Right ventricle myocardium superior (tissue), 1 donor: ENCODE data around the gene TAS2R14. TPM values are rescaled to one million over a fixed set of nuclear protein-coding genes. Genes with fewer than 3 reads are reported as not detected.

Experiments used
- ATAC-seq: fragments of 200-7000 bp; cut with Tn5 transposase; one replicate; pipeline ENCODE4 v1.9.1; 2020; ENCODE audit warnings: mild to moderate bottlenecking; ENCODE audit not compliant: poor library complexity
- DNase-seq: peaks from one replicate; pipeline ENCODE4 v3.0.0-alpha.2; 2020
- intact Hi-C: fragments of 100-400 bp; cut with DNase I; formaldehyde crosslinking; loops from one replicate; pipeline ENCODE4 v1.11.2; 2022
- long read RNA-seq: library from polyadenylated mRNA; unstranded; transcript quantifications from one replicate; pipeline ENCODE4 v2.0.0, GENCODE V29; 2021
- total RNA-seq: library from RNA; stranded (reverse); fragmentation: NEBNext Ultra II Directional; extraction: Animal tissue kit (Norgen Biotek cat#: 25700); gene quantifications from one replicate; pipeline ENCODE4 v1.2.1, GENCODE V29; 2021
- donor health status: DM: no; HTN: yes; CAD: no; lungs with severe emphysema.

The TAS2R14 gene, protein sequence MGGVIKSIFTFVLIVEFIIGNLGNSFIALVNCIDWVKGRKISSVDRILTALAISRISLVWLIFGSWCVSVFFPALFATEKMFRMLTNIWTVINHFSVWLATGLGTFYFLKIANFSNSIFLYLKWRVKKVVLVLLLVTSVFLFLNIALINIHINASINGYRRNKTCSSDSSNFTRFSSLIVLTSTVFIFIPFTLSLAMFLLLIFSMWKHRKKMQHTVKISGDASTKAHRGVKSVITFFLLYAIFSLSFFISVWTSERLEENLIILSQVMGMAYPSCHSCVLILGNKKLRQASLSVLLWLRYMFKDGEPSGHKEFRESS
- 0.75 TPM for total RNA-seq
- long read RNA-seq, partial matches to known transcripts, result 0 of 1 reads
- long read RNA-seq, other reads (novel, unspliced or antisense), result 1 of 1 reads

DNA sequence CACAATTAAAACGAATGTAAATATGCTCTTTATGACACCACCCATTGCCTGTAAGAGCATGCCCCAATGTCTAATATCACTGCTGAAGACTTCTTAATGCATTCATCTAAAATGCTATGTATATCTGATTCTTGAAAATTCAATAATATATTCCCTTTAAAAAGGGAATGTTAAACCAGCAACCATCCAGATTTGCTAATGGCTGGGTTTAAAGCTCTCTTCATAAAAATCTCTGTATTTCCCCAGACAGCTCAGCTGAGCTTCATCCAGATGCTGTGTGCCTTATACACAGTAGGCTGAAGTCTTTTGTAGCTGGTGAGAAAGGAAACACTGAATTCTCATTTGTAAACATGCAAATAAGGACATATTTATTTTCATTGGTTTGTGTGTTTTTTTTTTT lies at the start of gene TAS2R14:
TSS of gene TAS2R14 (minus strand) at position 101 of the 400 bp plus-strand sequence. CDS start at position 45, 56 bp downstream.
- no peak for ATAC-seq
- DNase-seq, result no peak
- intact Hi-C loops, result no loop called here

DNA sequence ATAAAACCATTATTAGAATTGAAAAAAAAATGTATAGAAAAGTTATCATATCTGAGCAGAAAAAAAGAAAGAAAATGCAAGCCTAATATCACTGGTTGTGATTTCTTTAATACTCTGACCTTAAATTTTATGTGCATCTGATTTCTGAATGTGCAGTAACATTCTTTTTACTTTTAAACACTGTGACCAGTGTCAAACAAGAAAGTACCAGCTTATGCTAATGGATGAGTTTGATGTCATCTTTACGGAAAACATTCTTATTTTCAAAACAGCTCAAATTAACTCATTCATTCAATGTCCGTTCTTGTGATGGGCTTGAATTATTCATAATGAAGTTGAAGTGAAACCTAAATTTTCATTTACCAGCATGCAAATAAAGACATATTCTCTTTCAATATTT lies 47.7 kb upstream of the TAS2R14 start, which contains the start of gene TAS2R50:
TSS of gene TAS2R50 (minus strand) at position 101 of the 400 bp plus-strand sequence. CDS start at position 49, 52 bp downstream.
- no peak for DNase-seq
- ATAC-seq, result no peak
- intact Hi-C loops, result no loop called here

DNA sequence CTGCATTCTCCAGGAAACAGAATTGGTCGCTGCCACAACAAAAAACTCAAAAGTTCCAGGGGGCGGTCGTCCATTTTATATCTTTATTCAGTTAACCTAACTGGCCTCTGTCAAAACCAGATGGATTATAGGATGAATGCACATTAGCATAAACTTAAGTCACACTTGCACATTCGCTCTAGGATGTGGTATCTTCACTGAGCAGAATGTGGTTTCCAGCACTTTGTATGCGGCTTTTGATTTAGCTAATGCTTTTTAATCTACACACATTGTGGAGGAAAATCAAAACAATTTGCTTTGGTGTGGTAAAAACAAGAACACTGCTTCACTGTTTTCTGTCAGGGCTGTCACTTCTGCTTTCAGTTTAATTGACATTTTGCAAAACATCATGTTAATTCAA lies 43.2 kb upstream of the TAS2R14 start:
- no peak for ATAC-seq
- no peak for DNase-seq
- intact Hi-C loops, result no loop called here

DNA sequence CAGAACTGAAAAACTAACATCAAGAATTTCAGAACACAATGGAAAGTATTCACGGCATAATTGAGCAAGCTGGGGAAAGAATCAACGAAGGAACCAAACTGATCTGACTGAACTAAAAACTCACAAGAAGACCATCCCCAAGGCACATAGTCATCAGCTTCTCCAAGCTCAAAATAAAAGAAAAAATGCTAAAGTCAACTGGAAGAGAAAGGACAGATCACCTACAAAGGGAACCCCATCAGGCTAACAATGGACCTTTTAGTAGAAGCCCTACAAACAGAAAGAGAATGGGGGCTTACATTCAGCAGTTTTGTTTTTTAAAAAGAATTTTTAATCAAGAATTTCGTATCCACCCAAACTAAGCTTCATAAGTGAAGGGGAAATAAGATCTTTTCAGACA lies 35.9 kb upstream of the TAS2R14 start:
- intact Hi-C loops, result no loop called here
- ATAC-seq (no peak), DNase-seq (no peak)

DNA sequence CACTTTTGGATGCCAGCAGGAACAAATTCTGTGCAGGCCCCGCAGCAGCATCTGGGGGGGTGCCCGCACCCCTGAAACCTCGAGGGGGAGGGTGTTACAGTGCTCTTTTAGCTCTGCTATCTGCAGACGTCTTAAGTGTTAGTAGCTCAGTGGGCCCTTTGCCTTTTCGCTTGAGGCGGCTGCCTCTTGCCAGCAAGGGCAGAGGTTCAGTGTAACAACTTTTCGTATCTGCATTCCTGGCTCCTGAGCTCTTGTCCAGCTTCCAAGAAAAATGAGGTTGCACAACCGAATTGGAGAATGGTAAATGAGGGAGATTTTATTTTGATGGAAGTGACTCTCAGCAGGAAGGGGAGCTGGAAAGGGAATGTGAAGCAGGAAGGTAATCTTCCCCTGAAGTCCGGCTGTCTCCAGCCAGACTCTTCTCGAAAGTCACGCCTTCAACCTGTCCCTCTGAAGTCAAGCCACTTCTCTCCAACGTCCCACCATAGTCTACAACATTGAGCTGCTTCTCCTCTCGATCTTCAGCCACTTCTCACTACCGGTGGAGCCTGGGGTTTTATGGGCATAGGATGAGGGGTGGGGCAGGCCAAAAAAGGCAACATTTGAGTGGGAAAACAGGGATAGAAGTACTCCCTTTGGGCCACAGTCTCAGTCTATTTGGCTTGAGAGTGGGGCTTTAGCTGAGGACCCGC lies 29.8 kb upstream of the TAS2R14 start:
- ATAC-seq, result peak; percentile 94
- intact Hi-C loops, result no loop called here
- peak; percentile 45 for DNase-seq

DNA sequence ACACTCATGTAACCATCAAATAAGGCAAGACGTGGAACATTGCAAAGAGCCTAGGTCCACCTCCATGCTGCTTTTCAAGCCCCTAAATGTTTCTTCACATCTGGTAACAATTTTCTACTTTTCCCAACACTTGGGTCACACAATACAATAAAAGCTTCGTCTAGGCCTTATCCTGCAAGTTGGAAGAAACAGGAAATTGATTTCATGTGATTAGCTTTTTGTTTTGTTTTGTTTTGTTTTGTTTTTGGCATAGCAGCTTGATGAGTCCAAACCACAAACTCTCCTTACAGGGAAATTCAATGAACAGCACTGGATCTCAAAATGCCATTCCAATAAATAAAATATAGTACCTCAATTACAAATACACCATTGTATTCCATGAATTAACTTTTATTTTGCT lies 28.3 kb upstream of the TAS2R14 start:
- DNase-seq (no peak), ATAC-seq (no peak)
- intact Hi-C loops, result no loop called here

DNA sequence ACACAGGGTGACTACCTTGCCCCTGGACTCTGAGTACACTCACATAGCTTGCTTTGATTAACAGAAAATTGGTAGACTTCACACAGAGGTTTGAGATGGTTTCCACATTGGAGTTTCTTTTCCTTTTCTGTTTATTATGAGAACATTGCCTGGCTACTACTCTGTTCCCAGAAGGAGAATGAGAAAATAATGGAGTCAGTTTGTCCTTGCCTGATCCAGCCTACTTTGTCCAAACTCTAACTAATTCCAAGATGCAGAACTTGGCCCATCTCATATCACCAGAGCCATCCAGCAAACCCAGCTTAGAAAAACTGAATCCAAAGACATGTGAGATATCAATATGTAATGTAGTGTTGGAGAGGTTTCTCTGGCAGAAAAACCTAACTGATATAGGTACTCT lies 27.3 kb upstream of the TAS2R14 start:
- intact Hi-C loops, result no loop called here
- DNase-seq, result no peak
- ATAC-seq, result no peak

DNA sequence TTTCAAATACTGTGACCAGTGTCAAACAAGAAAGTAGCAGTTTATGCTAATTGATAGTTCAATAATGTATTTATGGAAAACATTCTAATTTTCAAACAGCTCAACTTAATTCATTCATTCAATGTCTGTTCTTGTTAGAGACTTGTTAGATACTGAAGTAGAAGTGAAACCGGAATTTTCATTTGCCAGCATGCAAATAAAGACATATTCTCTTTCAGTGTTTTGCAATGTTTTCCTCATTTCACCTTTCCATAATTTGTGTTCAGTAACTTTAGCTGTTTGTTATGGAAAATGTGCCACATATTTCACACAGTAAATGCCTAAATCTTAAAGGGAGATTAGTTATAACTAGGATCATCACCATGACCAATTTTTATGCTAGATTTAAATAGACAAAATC lies 26.4 kb upstream of the TAS2R14 start:
- intact Hi-C loops, result no loop called here
- DNase-seq (no peak), ATAC-seq (no peak)

DNA sequence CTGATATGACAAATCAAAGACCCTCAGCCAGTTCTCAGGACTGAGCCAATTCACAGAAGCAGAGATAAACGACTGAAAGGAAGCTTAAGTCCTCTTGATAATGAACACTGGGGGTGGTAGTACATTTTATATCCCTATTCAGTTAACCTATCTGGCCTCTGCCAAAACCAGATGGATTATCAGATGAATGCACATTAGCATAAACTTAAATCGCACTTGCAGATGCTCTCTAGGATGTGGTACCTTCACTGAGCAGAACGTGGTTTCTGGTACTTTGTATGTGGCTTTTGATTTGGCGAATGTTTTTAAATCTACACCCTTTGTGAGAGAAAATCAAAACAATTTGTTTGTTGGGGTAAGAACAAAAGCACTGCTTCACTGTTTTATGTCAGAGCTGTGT lies 21.1 kb upstream of the TAS2R14 start:
- ATAC-seq, result no peak
- no peak for DNase-seq
- intact Hi-C loops, result no loop called here

DNA sequence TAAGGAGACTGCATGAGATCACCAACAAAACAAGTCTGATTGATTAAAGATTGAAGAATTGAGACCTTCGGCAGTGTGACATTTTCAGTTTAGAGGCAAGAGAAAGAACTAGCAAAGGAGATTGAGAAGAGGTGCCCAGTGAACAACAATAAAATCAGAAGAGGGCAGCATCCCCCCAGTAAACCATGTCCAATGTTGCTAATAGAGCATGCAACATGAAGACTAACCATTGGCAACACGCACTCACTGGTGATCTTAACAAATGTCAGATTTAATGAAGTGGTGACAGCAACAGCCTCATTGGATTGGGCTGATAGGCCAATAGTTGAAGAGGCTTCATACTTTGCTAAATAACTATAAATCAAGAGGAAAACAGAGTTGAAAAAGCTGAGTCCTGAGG lies 20.7 kb upstream of the TAS2R14 start:
- intact Hi-C loops, result no loop called here
- DNase-seq, result no peak
- ATAC-seq, result peak; percentile 62

DNA sequence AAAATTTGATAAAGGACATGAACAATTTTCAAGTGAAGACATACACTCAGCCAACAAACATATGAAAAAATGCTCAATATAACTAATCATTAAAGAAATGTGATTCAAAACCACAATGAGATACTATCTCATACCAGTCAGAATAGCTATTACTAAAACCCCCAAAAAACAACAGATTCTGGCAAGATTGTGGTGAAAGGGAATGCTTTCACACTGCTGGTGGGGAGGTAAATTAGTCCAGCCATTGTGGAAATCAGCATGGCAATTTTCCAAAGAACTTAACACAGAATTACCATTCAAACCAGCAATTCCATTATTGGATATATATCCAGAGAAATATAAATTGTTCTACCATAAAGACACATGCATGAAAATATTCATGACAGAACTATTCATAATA lies 18.7 kb upstream of the TAS2R14 start:
- DNase-seq (no peak), ATAC-seq (no peak)
- intact Hi-C loops, result no loop called here

DNA sequence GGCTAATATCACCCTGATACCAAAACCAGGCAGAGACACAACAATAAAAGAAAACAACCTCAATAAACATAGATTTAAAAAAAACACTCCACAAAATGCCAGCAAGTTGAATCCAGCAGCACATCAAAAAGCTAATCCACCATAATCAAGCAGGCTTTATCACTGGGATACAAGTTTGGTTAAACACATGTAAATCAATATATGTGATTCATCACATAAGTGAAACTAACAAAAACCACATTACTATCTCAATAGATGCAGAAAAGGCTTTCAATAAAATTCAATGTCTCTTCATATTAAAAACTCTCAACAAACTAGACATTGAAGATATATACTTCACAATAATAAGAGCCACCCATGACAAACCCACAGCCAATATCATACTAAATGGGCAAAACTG lies 17.0 kb upstream of the TAS2R14 start:
- intact Hi-C loops, result no loop called here
- ATAC-seq, result no peak
- DNase-seq, result no peak

DNA sequence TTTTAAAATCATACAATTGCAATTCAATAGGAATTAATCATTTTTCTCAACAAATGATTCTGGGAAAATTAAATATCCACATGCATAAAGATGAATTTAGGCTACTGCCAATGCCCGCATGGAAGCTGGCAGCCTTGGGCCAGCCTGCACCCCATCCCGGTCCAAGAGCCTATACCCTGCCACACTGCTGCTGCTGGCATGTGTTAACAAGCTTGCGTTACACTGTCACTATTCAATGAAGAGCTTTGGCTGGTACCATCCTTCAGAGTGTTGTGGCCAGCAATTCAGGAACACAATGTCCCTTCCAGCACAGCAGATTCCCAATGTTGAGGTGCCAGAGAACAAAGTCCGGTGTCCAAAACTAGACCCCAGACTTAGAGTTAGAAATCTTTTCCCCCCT lies 13.6 kb upstream of the TAS2R14 start:
- intact Hi-C loops, result no loop called here

DNA sequence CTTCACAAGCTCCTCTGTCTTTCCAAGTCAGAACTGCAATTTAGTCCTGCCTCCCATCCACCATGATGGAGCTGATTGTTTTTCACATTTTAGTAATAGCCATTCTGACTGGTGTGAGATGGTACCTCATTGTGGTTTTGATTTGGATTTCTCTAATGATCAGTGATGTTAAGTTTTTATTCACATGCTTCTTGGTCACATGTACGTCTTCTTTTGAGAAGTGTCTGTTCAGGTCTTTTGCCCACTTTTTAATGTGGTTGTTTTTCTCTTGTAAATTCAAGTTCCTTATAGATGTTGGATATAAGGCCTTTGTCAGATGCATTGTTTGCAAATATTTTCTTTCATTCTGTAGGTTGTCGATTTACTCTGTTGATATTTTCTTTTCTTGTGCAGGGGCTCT lies 4.1 kb upstream of the TAS2R14 start:
- ATAC-seq, result no peak
- no peak for DNase-seq
- intact Hi-C loops, result no loop called here

More for the DNA sequence above, 13.6 kb upstream of the TAS2R14 start:
- DNase-seq (peak; percentile 44), ATAC-seq (peak; percentile 99)

DNA sequence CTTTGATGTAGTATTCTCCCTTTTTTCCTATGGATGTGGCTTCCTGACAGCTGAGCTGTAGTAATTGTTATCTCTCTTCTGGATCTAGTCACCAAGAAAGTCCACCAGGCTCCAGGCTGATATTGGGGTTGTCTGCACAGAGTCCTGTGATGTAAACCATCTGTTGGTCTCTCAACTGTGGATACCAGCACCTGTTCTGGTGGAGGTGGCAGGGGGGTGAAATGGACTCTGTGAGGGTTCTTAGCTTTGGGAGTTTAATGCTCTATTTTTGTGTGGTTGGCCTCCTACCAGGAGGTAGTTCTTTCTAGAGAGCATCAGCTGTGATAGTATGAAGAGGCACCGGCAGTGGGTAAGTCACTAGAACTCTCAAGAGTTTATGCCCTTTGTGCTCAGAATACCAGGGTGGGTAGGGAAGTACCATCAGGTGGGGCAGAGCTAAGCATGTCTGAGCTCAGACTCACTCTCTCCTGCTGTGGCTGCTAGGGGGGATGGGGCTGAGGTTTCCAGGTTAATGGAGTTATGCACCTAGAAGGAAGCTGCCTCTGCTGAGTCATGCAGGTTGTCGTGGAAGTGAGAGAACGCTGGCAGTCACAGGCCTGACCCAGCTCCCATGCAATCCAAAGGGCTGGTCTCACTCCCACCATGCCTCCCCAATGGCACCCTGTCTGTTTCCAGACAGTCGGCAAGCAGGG lies 3.0 kb upstream of the TAS2R14 start:
- DNase-seq (no peak), ATAC-seq (peak; percentile 18)
- intact Hi-C loops, result no loop called here

DNA sequence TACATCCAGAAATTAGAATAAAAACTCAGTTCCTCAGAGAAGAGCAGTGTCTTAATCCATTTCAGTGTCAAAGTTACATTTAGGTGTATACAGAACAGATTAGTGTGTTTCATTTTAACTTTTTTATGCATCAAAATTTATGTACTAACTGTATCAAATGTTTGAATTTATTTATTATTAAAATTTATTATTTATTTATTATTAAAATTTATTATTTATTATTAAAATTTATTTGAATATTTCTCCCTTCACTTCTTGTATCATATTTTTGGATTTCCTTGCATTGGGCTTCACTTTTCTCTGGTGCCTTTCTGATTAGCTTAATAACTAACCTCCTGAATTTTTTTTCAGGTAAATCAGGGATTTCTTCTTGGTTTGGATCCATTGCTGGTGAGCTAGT lies 2.3 kb upstream of the TAS2R14 start:
- DNase-seq, result no peak
- no peak for ATAC-seq
- intact Hi-C loops, result no loop called here

DNA sequence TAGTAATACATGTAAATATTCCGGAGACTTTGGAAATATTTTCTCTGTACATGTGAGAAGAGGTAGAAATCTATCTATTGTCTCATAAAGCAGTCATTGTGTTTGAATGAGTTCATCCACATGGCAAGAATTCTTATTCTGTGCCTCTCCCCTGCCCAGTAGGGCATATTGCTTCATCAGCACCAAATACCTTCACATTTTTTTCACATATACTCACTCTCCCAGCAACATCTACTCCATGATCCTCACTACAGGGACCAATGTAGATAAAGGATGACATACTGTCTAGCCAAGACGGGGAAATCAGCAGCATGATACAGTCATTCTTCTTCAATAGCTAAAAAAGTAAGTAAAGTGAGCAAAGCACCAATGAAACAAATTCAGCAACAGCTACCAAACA lies 1.3 kb upstream of the TAS2R14 start:
- intact Hi-C loops, result no loop called here
- no peak for ATAC-seq

DNA sequence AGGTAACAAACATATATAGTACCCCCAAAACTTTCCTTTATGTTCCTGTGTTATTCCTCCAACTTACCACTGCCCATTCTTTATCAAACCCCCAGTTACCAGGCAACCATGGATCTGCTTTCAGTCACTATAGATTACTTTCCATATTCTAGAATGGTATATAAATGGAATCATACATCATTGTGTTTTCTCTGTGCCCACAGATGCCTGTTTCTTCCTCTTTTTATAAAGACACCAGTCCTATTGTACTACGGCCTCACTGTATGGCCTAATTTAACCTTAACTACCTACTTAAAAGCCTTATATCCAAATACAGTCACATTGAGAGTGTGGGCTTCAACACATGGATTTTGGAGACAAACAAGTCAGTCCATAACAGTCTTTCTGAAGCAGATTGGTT lies 2.6 kb downstream of the TAS2R14 start:
- intact Hi-C loops, result no loop called here
- DNase-seq, result no peak
- ATAC-seq, result no peak

More for the DNA sequence above, 1.3 kb upstream of the TAS2R14 start:
- no peak for DNase-seq

DNA sequence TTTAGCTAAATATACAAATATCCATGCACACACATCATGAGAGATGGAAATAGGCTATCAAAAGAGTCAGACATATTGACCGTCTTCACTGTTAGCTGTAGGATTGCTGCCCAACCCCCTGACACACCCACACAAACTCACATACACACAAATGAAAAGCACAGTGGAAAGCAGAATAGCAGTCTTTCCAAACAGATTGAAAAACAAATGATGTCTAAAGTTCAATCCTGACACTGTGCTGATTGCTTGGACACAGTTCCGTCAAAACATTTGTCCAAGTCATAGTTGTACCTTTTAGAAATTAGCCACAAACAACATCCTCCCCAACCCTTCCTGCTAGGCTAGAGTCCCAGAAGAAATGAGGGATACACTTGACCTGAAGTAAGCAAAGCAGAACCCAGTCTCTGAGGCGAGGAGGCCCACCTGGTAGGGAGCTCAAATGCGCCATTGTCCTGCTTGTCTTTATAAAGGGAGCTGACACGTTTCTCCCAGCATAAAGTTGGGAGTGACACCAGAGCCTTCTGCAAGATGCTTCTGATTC lies 10.2 kb downstream of the TAS2R14 start, which contains the start of gene PRH2:
TSS of gene PRH2 (plus strand) at position 491 of the 541 bp plus-strand sequence. CDS start at position 529, 38 bp downstream.
- ATAC-seq (no peak), DNase-seq (no peak)
- intact Hi-C loops, result no loop called here
